Spleen (tissue), 11 donors: ENCODE measurements around the gene RAMP1. TPM values are rescaled to one million over a fixed set of nuclear protein-coding genes. Genes with fewer than 3 reads are reported as not detected.

Experiments
- DNase-seq: peaks from one replicate; pipeline ENCODE4 v3.0.0-alpha.2; 2020
- H3K27ac ChIP-seq, 8 donors: fragments of 200-600 bp; sonication (generic) in 7 of 8; 1 replicate in 4 of 8; 2 replicates in 4 of 8; pipeline versions ENCODE4 v1.5.0 to v1.8.0; 2016 to 2021; ENCODE audit warnings: inconsistent platforms in 4 of 8, mild to moderate bottlenecking in 4 of 8, moderate library complexity in 1 of 8
- H3K27me3 ChIP-seq, 7 donors: fragments of 200-600 bp; sonication (generic) in 6 of 7; replicated peaks in 1 of 7; 1 replicate in 4 of 7; 2 replicates in 3 of 7; pipeline versions ENCODE4 v1.5.0 to v1.8.0; 2016 to 2021; ENCODE audit warnings: inconsistent platforms in 3 of 7, mild to moderate bottlenecking in 1 of 7
- H3K36me3 ChIP-seq, 6 donors: fragments of 200-600 bp; sonication (generic) in 5 of 6; 1 replicate in 4 of 6; 2 replicates in 2 of 6; pipeline versions ENCODE4 v1.5.0 to v1.8.0; 2016 to 2021; ENCODE audit warnings: inconsistent platforms in 2 of 6
- H3K4me1 ChIP-seq, 6 donors: fragments of 200-600 bp; sonication (generic) in 5 of 6; 1 replicate in 3 of 6; 2 replicates in 3 of 6; pipeline versions ENCODE4 v1.5.0 to v1.8.0; 2016 to 2021; ENCODE audit warnings: inconsistent platforms in 3 of 6
- H3K4me3 ChIP-seq, 8 donors: fragments of 200-600 bp; sonication (generic) in 7 of 8; 1 replicate in 4 of 8; 2 replicates in 4 of 8; pipeline versions ENCODE4 v1.5.0 to v1.8.0; 2016 to 2021; ENCODE audit warnings: inconsistent platforms in 4 of 8, mild to moderate bottlenecking in 4 of 8, moderate library complexity in 2 of 8
- H3K9me3 ChIP-seq, 8 donors: fragments of 200-600 bp; sonication (generic) in 7 of 8; 1 replicate in 4 of 8; 2 replicates in 4 of 8; pipeline versions ENCODE4 v1.5.0 to v1.8.0; 2016 to 2021; ENCODE audit warnings: inconsistent platforms in 4 of 8
- CTCF ChIP-seq, 11 experiments: fragments of 200-600 bp in 7 of 11; fragments of 450-650 bp in 4 of 11; sonication (generic) in 4 of 11; IDR thresholded peaks in 8 of 11; conservative IDR thresholded peaks in 3 of 11; 1 replicate in 7 of 11; 2 replicates in 4 of 11; pipeline versions ENCODE4 v1.4.0 to v1.8.0; 2016 to 2021; ENCODE audit warnings: antibody characterized with exemption in 11 of 11, inconsistent platforms in 4 of 11, mild to moderate bottlenecking in 1 of 11
- POLR2A ChIP-seq, 3 donors: fragments of 450-650 bp; IDR thresholded peaks; one replicate each; pipeline ENCODE4 v1.5.1; 2017; ENCODE audit warnings: antibody characterized with exemption in 3 of 3, mild to moderate bottlenecking in 1 of 3
- POLR2AphosphoS5 ChIP-seq, 3 donors: sonication (generic); formaldehyde crosslinking; IDR thresholded peaks; one replicate each; pipeline ENCODE4 v1.5.1; 2017; ENCODE audit warnings: antibody characterized with exemption in 3 of 3
- WGBS, 5 donors: extraction: QIAGEN DNeasy Blood & Tissue Kit in 3 of 5; methylation state at CpG; one replicate each; pipeline versions ENCODE4 v1.1.5 to v1.1.7; 2013 to 2018; 5-methylcytosine and 5-hydroxymethylcytosine counted together
- intact Hi-C: fragments of 100-400 bp; cut with DNase I; formaldehyde crosslinking; loops from one replicate; pipeline ENCODE4 v1.15.0; 2023; ENCODE audit warnings: low total_unique reads
- polyA plus RNA-seq, 3 donors: library from polyadenylated mRNA; stranded (reverse); fragments of 200-250 nt; gene quantifications; one replicate each; pipeline ENCODE4 v1.2.1, GENCODE V29; 2013
- total RNA-seq, 7 donors: library from RNA; depleted of rRNA in 3 of 7; stranded (reverse); fragments of >200 nt in 3 of 7; fragmentation: NEBNext Ultra II Directional in 4 of 7; extraction: Animal tissue kit (Norgen Biotek cat#: 25700) in 4 of 7; gene quantifications; one replicate each; pipeline versions ENCODE4 v1.1.0 to v1.2.1, GENCODE V29; 2016 to 2021
- donor health status: healthy with polysubstance abuse.
- donor health status: DM: no; HTN: no; CAD: no; lungs with moderate emphysema.
- donor health status: DM: no; HTN: no; CAD: no.
- donor health status: Bipolar disorder and iron deficiency.
- donor health status: healthy.
- donor health status: DM: no; HTN: no; CAD: no.
- donor health status: DM: yes; HTN: yes; CAD: no.

The RAMP1 gene
- total and polyA plus RNA-seq, 10 donors: 4.5 to 44.5 (median 9.5) TPM

DNA sequence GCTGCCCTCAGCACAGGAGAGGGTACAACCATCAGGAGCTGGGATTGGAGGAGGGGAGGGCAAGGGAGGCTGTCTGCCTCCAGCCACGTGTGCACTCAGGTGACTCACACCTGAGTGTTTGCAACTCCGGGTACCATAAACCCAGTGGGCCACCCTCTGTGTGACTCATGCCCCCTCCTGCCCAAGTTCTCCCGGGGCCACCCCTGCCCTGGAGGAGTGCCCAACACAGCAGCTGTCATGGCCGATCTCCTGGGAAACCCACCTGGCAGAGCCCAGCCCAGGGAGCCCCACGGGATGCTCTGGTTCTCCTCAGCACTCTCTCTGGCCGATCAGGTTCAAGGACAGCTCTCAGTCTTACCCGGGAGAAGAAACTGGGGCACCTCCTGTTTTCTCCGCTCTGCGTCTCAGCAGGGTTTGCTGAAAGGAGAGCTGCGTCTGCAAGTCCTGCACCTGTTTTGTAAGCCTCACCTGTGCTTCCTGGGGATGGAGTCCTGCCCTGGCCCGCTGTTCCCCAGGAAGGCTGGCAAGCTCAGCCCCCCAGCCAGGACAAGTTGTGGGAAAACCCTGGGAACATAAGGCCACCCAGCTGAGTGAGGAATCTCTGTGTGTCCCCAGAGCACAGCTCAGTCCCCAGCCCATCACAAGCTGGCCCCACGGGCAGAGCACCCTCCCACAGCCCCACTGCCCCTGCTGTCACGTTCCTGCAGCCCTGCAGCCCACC lies 63.4 kb downstream of the RAMP1 start:
- no peaks in the 10 kb centered on the region for H3K27me3 ChIP-seq
- H3K9me3 ChIP-seq: no peaks in the 10 kb centered on the region
- intact Hi-C loops: no loop called here
- peak overlapping the region in 3 of 8 donors; percentile 21 to 62 (median 38) for H3K4me3 ChIP-seq
- H3K27ac ChIP-seq: peak overlapping the region in 7 of 8 donors; percentile 54 to 80 (median 75)
- no peaks in the 10 kb centered on the region for H3K36me3 ChIP-seq
- TF ChIP-seq POLR2AphosphoS5 (IDR thresholded peaks at IDR 0.05) (no peak), CTCF (IDR thresholded peaks at IDR 0.05 in 8 of 11, conservative IDR thresholded peaks at IDR 0.05 in 3 of 11) (no peak), POLR2A (IDR thresholded peaks at IDR 0.05) (no peak)
- DNase-seq: peak; percentile 72
- peaks cover 0 to 25% (median 12%) of the 10 kb centered on the region in 6 donors for H3K4me1 ChIP-seq
- 42 to 69% (median 55%) methylated on average over 10 to 13 of the region's 13 CpGs for WGBS, 5 donors

DNA sequence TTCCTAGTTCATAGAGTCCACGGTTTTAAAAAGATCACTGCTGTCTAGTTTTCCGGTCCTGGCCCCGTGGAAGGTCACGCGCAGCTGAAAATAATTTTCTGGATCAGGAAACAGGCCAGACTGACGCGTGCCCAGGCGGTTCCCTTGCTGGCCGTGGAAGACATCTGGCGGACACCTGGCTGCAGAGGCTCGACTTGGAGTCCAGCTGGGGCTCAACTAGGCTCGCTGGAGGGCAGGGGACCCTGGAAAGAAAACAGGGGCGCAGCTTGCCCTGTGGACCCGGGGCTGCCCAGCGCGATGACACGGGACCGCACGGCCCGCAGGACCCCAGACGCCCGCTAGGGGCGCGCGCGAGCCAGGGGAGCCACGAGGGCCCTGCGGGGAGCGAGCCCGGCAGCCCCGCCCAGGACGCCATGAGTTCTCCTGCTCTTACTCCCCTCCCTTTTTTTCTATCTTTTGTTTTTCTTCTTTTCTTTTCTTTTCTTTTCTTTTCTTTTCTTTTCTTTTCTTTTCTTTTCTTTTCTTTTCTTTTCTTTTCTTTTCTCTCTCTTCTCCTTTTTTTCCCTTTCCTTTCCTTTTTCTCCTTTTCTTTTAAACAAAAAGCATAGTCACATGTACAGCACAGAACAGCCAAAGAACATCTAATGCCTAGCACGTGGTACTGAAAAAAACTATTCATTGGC lies 64.2 kb downstream of the RAMP1 start:
- H3K36me3 ChIP-seq: no peaks in the 10 kb centered on the region
- TF ChIP-seq POLR2AphosphoS5 (IDR thresholded peaks at IDR 0.05) (peak; percentile 69 to 78 (median 73)), POLR2A (IDR thresholded peaks at IDR 0.05) (no peak), CTCF (IDR thresholded peaks at IDR 0.05 in 8 of 11, conservative IDR thresholded peaks at IDR 0.05 in 3 of 11) (peak; percentile 87 to 99 (median 97))
- H3K9me3 ChIP-seq: no peaks in the 10 kb centered on the region
- intact Hi-C loops: no loop called here
- 8 to 26% (median 15%) methylated on average over 29 to 33 of the region's 33 CpGs for WGBS, 5 donors
- H3K27me3 ChIP-seq: no peaks in the 10 kb centered on the region
- peak overlapping the region in 7 of 8 donors; percentile 54 to 80 (median 75) for H3K27ac ChIP-seq
- peak; percentile 95 for DNase-seq
- peaks cover 0 to 25% (median 12%) of the 10 kb centered on the region in 6 donors for H3K4me1 ChIP-seq
- peak overlapping the region in 7 of 8 donors; percentile 11 to 62 (median 21) for H3K4me3 ChIP-seq

- Histone ChIP-seq H3K27me3 (no peaks in the 10 kb centered on the region), H3K36me3 (no peaks in the 10 kb centered on the region), H3K4me1 (peaks cover 0 to 24% (median 12%) of the 10 kb centered on the region in 6 donors), H3K4me3 (no peak overlapping the region), H3K27ac (peak overlapping the region in 3 of 8 donors; percentile 75 to 80 (median 77)), H3K9me3 (no peaks in the 10 kb centered on the region)
- intact Hi-C loops: no loop called here
- TF ChIP-seq POLR2A (IDR thresholded peaks at IDR 0.05): no peak
- no peak for TF ChIP-seq CTCF (IDR thresholded peaks at IDR 0.05 in 8 of 11, conservative IDR thresholded peaks at IDR 0.05 in 3 of 11)
- no peak for TF ChIP-seq POLR2AphosphoS5 (IDR thresholded peaks at IDR 0.05)
- DNase-seq: peak; percentile 56
- WGBS, 5 donors: 91 to 95% (median 94%) methylated on average over 14 of the region's 14 CpGs
These were observed 64.7 kb downstream of the RAMP1 start for GRCh38 chr2:237924164-237924534.

- H3K4me3 ChIP-seq: no peak overlapping the region
- no peak for DNase-seq
- H3K4me1 ChIP-seq: peaks cover 0 to 22% (median 11%) of the 10 kb centered on the region in 6 donors
- WGBS, 5 donors: 81 to 91% (median 90%) methylated on average over 5 of the region's 5 CpGs
- TF ChIP-seq POLR2AphosphoS5 (IDR thresholded peaks at IDR 0.05) (no peak), CTCF (IDR thresholded peaks at IDR 0.05 in 8 of 11, conservative IDR thresholded peaks at IDR 0.05 in 3 of 11) (no peak), POLR2A (IDR thresholded peaks at IDR 0.05) (no peak)
- intact Hi-C loops: no loop called here
- no peaks in the 10 kb centered on the region for H3K27me3 ChIP-seq
- no peaks in the 10 kb centered on the region for H3K36me3 ChIP-seq
- no peak overlapping the region for H3K27ac ChIP-seq
- peaks cover 0 to 9% (median 0%) of the 10 kb centered on the region in 8 donors for H3K9me3 ChIP-seq
These were observed 67.7 kb downstream of the RAMP1 start for GRCh38 chr2:237927135-237927534.
